Activated naive CD8-positive, alpha-beta T cell treated with anti-CD3 and anti-CD28 coated beads, Interleukin-2, amount 10 ng/mL, durations not matched to agents 7 days and 5 days (primary cell): Measurements from ENCODE around the gene TMTC2. TPM values are rescaled to one million over a fixed set of nuclear protein-coding genes. Genes with fewer than 3 reads are reported as not detected.

ENCODE experiments used
- ATAC-seq: fragments of 150-1000 bp; cut with Tn5 transposase; one replicate; pipeline ENCODE4 v1.10.0; 2021; ENCODE audit warnings: low read depth, moderate library complexity
- POLR2A ChIA-PET: fragments of 350-600 bp; sonication (Branson Sonifier 250); formaldehyde crosslinking; loops from one replicate; lab custom pipeline; 2021; ENCODE audit warnings: antibody characterized with exemption; lab: Charles Lee
- DNase-seq: peaks from one replicate; pipeline ENCODE4 v3.0.0; 2021
- H3K27ac Mint-ChIP-seq: one replicate; pipeline ENCODE4 v1.8.0; 2022; ENCODE audit warnings: mild to moderate bottlenecking, mixed read lengths
- H3K27me3 Mint-ChIP-seq: one replicate; pipeline ENCODE4 v1.8.0; 2022; ENCODE audit warnings: mild to moderate bottlenecking, moderate library complexity, mixed read lengths
- H3K36me3 Mint-ChIP-seq: one replicate; pipeline ENCODE4 v1.8.0; 2021; ENCODE audit warnings: mild to moderate bottlenecking, mixed read lengths
- H3K4me1 Mint-ChIP-seq: one replicate; pipeline ENCODE4 v1.8.0; 2021; ENCODE audit warnings: mixed read lengths
- H3K4me3 Mint-ChIP-seq: one replicate; pipeline ENCODE4 v1.8.0; 2022; ENCODE audit warnings: mild to moderate bottlenecking, moderate library complexity, mixed read lengths
- H3K9me3 Mint-ChIP-seq: one replicate; pipeline ENCODE4 v1.8.0; 2021; ENCODE audit warnings: mixed read lengths
- total RNA-seq, 2 experiments: library from RNA; stranded (reverse); gene quantifications; one replicate each; pipeline ENCODE4 v1.2.3, GENCODE V29; 2021

TMTC2 gene
- total RNA-seq, 2 experiments from 2014 or later, result 3.3 to 4.1 TPM

DNA sequence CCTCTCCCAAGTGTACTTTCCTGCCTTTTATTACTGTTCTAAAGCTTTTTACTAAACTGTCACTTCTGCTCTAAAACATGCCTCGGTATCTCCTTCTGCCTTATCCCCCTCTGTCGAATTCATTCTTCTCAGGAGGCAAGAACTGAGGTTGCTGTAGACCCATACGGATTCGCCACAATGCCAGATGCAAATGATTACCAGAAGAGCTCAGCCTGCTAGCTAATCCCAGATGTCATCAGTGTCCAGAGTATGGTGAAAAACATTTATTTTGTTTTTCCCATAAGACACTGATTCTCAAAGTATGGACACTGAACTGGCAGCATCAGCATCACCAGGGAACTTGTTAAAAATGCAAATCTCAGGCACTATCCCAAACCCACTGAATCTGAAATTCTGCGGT is 359.3 kb downstream of the TMTC2 start:
- POLR2A ChIA-PET, result no interaction called here
- no peaks in the 10 kb centered on the region for H3K27me3 Mint-ChIP-seq

DNA sequence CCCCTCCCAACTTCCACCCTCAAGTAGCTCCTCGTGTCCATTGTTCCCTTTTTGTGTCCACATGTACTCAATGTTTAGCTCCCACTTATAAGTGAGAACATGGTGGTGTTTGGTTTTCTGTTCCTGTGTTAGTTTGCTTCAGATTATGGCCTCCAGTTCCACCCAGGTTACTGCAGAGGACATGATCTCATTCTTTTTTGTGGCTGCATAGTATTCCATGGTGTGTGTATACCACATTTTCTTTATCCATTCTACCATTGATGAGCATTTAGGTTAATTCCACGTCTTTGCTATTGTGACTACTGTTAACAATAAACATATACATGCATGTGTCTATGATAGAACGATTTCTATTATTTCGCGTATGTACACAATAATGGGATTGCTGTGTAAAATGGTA is 362.6 kb downstream of the TMTC2 start:
- no peak overlapping the region for H3K27ac Mint-ChIP-seq
- no peaks in the 10 kb centered on the region for H3K9me3 Mint-ChIP-seq
- ATAC-seq (no peak), DNase-seq (no peak)
- H3K4me1 Mint-ChIP-seq, result no peaks in the 10 kb centered on the region
- no peaks in the 10 kb centered on the region for H3K36me3 Mint-ChIP-seq
- POLR2A ChIA-PET, result no interaction called here
- no peaks in the 10 kb centered on the region for H3K27me3 Mint-ChIP-seq
- H3K4me3 Mint-ChIP-seq, result no peak overlapping the region

More for the DNA sequence above, 359.3 kb downstream of the TMTC2 start:
- ATAC-seq (no peak), DNase-seq (no peak)
- Mint-ChIP-seq H3K4me3 (no peak overlapping the region), H3K4me1 (no peaks in the 10 kb centered on the region), H3K27ac (no peak overlapping the region), H3K36me3 (no peaks in the 10 kb centered on the region), H3K9me3 (no peaks in the 10 kb centered on the region)

DNA sequence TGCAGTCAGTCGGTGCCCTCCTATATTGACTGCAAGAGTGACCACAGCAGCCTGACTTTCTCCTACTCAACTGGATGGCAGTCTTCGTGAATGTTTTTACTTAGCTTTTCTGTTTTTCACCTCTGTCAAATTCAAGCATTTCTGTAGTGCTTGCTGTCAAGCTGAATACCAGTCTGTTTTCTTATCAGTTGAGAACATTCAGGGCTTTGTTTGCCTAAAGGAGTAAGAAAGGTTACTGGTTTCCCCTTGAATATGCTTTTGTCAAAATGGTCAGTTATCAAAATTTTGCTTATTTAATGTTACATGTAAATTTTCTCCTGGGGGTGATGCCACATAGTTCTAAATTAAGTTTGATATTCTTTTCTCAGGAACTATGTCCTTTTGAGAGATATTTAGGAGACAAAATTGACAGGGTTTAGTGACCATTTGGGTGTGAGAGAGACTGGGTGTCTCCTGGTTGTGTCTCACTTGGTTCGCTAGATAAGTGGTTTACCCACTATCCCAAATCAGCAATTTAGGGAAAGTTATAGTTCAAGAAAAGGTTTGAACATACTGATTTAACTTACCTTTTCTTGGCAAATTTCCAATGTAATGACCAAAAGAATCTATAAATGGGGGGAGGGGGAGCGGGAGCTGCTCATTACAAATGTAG is 366.3 kb downstream of the TMTC2 start:
- Mint-ChIP-seq H3K27me3 (no peaks in the 10 kb centered on the region), H3K4me1 (no peaks in the 10 kb centered on the region), H3K27ac (no peak overlapping the region), H3K9me3 (no peaks in the 10 kb centered on the region), H3K4me3 (no peak overlapping the region), H3K36me3 (no peaks in the 10 kb centered on the region)
- no peak for ATAC-seq
- DNase-seq, result no peak
- POLR2A ChIA-PET, result no interaction called here

DNA sequence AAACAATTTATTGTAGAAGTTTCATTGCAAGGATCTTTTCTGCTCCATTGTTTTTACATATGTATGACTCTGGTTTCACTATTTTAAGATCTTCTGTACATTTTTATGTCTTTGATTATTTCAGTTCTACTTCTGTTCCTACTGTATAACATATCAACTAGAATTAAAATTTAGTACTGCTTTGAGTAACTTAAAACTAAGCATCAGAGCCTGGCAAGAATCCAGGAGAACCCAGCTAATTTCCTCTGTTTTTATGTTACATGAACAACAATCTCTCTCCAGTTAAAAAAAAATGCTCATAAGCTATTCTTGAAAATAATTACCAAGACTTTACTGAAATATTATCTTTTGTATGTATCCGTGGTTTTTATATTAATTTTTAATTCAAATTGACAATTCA is 370.7 kb downstream of the TMTC2 start:
- Mint-ChIP-seq H3K9me3 (no peaks in the 10 kb centered on the region), H3K27me3 (no peaks in the 10 kb centered on the region), H3K4me1 (no peaks in the 10 kb centered on the region), H3K4me3 (no peak overlapping the region), H3K27ac (no peak overlapping the region), H3K36me3 (no peaks in the 10 kb centered on the region)
- ATAC-seq, result no peak
- POLR2A ChIA-PET, result no interaction called here
- DNase-seq, result no peak

DNA sequence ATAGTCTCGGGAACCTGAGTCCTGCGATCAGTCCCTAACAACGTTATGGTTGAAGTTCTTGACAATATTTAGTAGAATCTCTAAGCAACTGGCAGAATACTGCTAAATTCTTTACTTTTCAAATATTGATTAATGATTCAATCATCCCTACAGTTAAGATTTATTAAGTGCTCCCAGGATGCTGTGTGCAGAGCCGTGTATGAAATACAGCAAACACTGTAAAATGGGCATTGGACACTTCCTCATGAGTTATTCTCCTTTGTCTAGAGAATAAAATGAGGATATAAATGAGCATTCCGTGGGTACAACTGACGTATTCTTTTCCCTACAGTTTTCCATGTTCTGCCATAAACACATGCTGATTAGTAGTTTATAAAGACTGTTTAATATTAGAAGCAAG is 372.4 kb downstream of the TMTC2 start:
- H3K36me3 Mint-ChIP-seq, result no peaks in the 10 kb centered on the region
- POLR2A ChIA-PET, result no interaction called here
- H3K27ac Mint-ChIP-seq, result no peak overlapping the region
- H3K9me3 Mint-ChIP-seq, result no peaks in the 10 kb centered on the region
- no peak for ATAC-seq
- no peaks in the 10 kb centered on the region for H3K27me3 Mint-ChIP-seq
- no peak for DNase-seq
- H3K4me1 Mint-ChIP-seq, result no peaks in the 10 kb centered on the region
- no peak overlapping the region for H3K4me3 Mint-ChIP-seq

DNA sequence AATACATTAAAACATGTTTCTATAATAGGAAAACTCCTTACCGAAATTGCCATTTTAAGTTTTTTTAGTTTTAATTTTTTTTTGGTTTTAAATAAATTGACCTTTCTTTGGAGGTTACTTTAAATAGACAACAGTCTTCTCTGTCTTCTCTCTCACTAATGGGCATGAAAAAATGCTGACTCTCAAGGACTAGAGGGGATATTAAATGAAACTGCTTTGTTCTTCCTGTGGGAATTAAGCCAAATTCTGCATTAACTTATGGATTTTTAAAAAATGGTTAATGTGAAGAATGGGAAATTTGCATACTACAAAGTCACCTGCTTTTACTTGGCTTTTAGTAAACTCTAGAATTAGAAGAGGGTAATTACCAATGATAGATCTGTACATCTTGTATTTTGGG is 378.9 kb downstream of the TMTC2 start:
- POLR2A ChIA-PET, result no interaction called here
- no peaks in the 10 kb centered on the region for H3K36me3 Mint-ChIP-seq
- no peaks in the 10 kb centered on the region for H3K4me1 Mint-ChIP-seq

DNA sequence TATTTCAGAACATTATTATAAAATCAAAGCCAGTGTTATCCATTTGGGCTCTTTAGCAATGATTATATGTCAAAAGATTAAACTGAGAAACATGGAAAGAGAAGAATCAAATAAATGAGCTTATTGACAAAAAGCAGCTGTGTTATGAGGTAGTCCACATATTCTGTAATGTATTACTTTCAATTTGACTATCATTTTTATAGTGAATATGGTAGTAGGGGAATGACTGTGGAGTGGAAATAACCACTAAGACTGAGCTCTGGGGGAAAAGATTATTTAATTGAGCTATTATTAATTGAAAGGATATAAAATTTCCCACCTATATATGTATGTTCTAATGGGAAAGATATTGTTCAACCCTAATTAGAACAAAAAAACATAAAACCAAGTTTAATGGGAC is 381.3 kb downstream of the TMTC2 start:
- DNase-seq, result no peak
- ATAC-seq, result no peak
- H3K27ac Mint-ChIP-seq, result no peak overlapping the region
- H3K9me3 Mint-ChIP-seq, result peaks cover 2% of the 10 kb centered on the region
- POLR2A ChIA-PET, result no interaction called here
- H3K36me3 Mint-ChIP-seq, result no peaks in the 10 kb centered on the region
- H3K4me1 Mint-ChIP-seq, result no peaks in the 10 kb centered on the region
- H3K27me3 Mint-ChIP-seq, result no peaks in the 10 kb centered on the region
- H3K4me3 Mint-ChIP-seq, result no peak overlapping the region

More for the DNA sequence above, 378.9 kb downstream of the TMTC2 start:
- Mint-ChIP-seq H3K27me3 (no peaks in the 10 kb centered on the region), H3K9me3 (no peaks in the 10 kb centered on the region), H3K4me3 (no peak overlapping the region), H3K27ac (no peak overlapping the region)
- no peak for ATAC-seq
- no peak for DNase-seq

DNA sequence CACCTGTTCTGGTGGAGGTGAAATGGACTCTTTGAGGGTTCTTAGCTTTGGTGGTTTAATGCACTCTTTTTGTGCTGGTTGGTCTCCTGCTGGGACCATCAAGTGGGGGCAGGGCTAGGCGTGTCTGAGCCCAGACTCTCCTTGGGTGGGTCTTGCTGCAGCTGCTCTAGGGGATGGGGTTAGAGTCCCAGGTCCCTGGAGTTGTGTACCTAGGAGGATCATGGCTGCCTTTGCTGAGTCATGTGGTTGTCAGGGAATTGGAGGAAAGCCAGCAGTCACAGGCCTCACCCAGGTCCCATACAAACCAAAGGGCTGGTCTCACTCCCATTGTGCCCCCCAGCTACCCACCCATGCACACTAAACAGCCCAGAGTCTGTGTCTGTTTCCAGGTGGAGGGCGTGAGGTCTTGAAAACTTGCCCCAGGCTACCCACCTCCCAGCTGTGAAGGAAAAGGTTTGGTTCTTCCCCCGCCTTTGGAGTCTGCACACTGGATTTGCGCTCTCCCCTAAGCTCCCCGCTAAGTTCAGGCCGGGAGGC is 387.7 kb downstream of the TMTC2 start:
- no peaks in the 10 kb centered on the region for H3K27me3 Mint-ChIP-seq
- no peaks in the 10 kb centered on the region for H3K36me3 Mint-ChIP-seq
- H3K27ac Mint-ChIP-seq, result no peak overlapping the region
- H3K9me3 Mint-ChIP-seq, result peaks cover 3% of the 10 kb centered on the region
- no peak for DNase-seq
- POLR2A ChIA-PET, result no interaction called here
- no peaks in the 10 kb centered on the region for H3K4me1 Mint-ChIP-seq
- ATAC-seq, result no peak
- no peak overlapping the region for H3K4me3 Mint-ChIP-seq

DNA sequence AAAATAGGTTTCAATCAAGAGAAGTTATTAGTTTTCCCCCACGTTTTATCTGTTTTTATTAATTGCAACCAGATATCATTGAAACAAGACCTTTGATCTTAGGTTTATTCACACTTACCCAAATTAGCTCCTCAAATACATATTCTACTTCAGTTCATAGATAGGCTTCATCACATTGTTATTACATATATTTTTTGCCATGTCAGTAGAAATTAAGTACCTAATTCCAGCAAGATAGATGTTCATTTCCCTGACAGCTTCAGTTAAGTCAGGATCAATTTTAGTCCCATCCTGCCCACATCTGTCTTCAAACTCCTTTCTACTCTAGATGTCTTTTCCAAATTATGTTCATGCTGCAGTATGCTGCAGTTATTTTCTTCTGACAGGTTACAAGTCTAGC is 388.8 kb downstream of the TMTC2 start:
- POLR2A ChIA-PET, result no interaction called here
- H3K4me3 Mint-ChIP-seq, result no peak overlapping the region
- H3K9me3 Mint-ChIP-seq, result peaks cover 3% of the 10 kb centered on the region
- H3K4me1 Mint-ChIP-seq, result no peaks in the 10 kb centered on the region
- H3K27ac Mint-ChIP-seq, result no peak overlapping the region
- ATAC-seq (no peak), DNase-seq (no peak)
- H3K36me3 Mint-ChIP-seq, result no peaks in the 10 kb centered on the region
- no peaks in the 10 kb centered on the region for H3K27me3 Mint-ChIP-seq

DNA sequence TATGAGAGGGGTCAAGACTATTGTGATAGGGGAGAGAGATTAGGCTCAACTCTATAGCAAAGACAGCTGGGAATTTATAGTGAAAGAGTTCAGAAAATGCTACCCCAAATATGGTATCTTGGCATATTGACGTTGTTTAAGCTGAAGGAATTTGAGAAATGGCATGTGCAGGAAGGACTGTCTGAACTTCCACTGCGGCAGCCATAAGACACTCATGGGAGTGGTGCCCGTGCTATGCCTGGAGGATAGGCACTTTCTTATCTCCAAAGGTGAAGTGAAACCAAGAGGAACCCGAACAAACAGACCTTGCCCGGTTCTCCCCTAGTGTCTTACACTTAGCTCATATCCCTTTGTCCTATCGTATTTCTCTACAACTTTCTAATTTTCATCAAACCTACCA is 390.3 kb downstream of the TMTC2 start:
- Mint-ChIP-seq H3K9me3 (peaks cover 1% of the 10 kb centered on the region), H3K4me3 (no peak overlapping the region), H3K4me1 (no peaks in the 10 kb centered on the region), H3K27ac (no peak overlapping the region), H3K36me3 (no peaks in the 10 kb centered on the region), H3K27me3 (no peaks in the 10 kb centered on the region)
- ATAC-seq (no peak), DNase-seq (no peak)
- POLR2A ChIA-PET, result no interaction called here

DNA sequence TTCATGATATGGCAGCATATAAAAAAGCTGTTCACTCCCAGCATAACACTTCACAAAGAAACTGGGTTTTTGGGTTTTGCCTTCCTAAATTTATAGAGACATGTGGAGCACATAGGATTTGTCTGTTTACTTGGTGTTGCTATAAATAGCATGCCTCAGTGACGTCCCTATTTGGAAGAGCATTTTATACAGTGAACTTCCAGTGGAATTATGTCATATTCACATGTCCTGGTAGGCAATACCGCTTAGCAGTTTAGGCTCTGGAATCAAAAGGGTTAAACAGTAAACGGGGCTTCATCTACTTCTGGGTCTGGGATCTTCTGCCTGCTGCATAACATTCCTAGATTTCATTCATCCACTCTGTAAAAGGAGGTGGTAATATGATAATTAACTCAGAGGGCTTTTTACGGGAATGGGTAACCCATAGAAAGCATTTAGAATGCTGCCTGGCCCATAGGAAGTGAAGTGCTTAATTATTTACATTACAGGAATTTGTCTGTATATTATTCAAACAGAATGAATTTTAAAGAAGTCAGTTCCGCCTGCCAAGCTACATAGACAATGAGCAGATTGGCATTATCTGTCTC is 396.1 kb downstream of the TMTC2 start:
- Mint-ChIP-seq H3K9me3 (no peaks in the 10 kb centered on the region), H3K27ac (no peak overlapping the region), H3K4me3 (no peak overlapping the region), H3K27me3 (no peaks in the 10 kb centered on the region), H3K4me1 (no peaks in the 10 kb centered on the region), H3K36me3 (no peaks in the 10 kb centered on the region)
- DNase-seq, result no peak
- no peak for ATAC-seq
- POLR2A ChIA-PET, result no interaction called here

DNA sequence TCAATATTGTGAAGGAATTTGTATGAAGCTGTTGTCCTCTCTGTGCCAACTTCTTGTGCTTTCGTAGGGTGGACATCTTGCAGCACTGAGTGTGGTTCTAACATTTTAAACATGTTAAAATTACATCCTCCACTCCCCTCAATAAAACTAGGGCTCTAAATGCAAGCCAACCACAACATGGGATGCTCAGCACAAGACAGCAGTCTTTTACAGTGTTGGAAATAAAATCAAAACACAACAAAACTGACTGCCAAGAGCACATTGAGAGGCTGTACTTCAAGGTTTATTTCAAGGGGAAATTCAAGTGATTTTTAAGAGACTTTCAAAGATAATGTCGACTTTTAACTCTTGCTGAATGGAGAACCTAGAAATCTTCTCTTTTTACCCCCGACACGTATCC is 396.9 kb downstream of the TMTC2 start:
- POLR2A ChIA-PET, result no interaction called here
- Mint-ChIP-seq H3K4me3 (no peak overlapping the region), H3K27ac (no peak overlapping the region), H3K9me3 (no peaks in the 10 kb centered on the region), H3K36me3 (no peaks in the 10 kb centered on the region), H3K4me1 (no peaks in the 10 kb centered on the region), H3K27me3 (no peaks in the 10 kb centered on the region)
- ATAC-seq (no peak), DNase-seq (no peak)

DNA sequence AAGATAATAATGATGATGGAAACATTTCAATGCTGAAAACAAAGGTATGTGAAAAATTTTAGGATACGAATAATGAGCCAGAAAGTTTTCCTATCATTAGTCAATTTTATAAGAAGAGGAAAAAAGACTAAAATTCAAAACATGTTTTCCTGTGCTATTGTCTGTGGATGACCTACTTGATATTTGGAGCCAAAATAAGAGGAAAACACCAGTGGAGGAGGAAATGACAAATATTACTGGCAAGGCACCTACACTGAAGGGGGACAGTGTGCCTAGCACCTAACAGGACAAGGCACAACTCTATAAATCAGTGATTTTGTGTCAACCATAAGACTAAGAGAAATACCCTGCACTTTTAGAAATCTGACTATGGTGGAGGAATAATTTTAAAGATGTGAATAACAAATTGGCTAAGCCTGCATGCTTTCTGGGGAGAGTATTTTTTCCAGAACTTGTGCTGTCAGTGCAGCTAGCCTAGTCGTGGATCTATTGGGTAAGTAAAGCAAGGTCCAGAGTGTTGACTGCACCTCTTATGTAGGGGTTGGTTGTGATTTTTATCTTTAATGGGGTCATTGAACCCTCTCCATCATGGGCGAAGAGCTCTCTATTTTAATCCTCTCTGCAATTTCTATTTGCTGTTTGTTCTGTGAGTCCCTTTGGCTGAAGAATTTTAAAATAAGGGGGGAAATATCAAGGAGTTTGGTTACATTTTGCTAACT is 398.0 kb downstream of the TMTC2 start:
- Mint-ChIP-seq H3K4me1 (no peaks in the 10 kb centered on the region), H3K9me3 (no peaks in the 10 kb centered on the region)
- POLR2A ChIA-PET, result no interaction called here

DNA sequence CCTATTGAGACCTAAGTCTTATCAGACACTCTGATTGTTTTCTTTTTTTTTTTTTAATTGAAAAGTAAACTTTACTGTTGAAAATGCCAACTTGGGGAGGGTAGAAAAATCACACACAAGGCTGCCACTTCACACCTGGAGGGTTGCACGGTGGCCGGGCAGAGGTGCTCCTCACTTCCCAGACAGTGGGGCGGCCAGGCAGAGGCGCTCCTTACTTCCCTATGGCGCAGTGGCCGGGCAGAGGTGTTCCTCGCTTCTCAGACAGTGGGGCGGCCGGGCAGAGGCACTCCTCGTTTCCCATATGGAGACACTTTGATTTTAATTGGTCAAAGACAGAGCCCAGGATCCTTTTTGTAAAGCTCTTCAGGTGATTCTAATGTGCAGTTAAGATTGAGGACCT is 399.3 kb downstream of the TMTC2 start:
- POLR2A ChIA-PET, result no interaction called here
- H3K36me3 Mint-ChIP-seq, result no peaks in the 10 kb centered on the region
- H3K4me1 Mint-ChIP-seq, result no peaks in the 10 kb centered on the region
- ATAC-seq (no peak), DNase-seq (no peak)
- no peak overlapping the region for H3K27ac Mint-ChIP-seq
- H3K27me3 Mint-ChIP-seq, result no peaks in the 10 kb centered on the region
- H3K4me3 Mint-ChIP-seq, result no peak overlapping the region
- peaks cover 1% of the 10 kb centered on the region for H3K9me3 Mint-ChIP-seq

More for the DNA sequence above, 398.0 kb downstream of the TMTC2 start:
- Mint-ChIP-seq H3K27me3 (no peaks in the 10 kb centered on the region), H3K27ac (no peak overlapping the region), H3K4me3 (no peak overlapping the region), H3K36me3 (no peaks in the 10 kb centered on the region)
- DNase-seq (no peak), ATAC-seq (no peak)
